ENCODE data around the gene LIPF. TPM values are rescaled to one million over a fixed set of nuclear protein-coding genes. Genes with fewer than 3 reads are reported as not detected.

Gene LIPF
- total and polyA plus RNA-seq, 2 of the 4 experiments (the other 2 are of a cell fraction): not detected

DNA sequence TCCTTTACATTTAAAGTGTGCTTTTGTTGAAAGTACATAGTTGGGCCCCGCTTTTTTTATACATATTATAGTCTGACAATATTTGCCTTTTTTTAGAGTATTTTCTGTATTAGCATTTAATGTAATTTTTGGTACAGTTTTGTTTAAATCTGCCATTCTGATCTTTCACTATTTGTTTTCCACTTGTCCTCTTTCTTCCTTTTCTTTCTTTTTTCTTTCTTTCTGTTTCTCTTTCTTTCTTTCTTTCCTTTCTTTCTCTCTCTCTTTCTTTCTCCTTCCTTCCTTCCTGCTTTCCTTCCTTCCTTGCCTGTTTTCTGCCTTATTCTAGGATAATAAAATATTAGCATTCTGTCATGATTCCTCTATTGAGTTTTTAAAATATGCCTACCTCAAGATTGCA lies 51.3 kb downstream of the LIPF start:
- Histone ChIP-seq H4K8ac (ENCODE audit: low read depth in 2 of 2, low read length in 2 of 2) (no peak overlapping the region), H3K4ac (ENCODE audit: low read depth, low read length) (no peak overlapping the region), H3K79me1 (ENCODE audit: low read depth in 1 of 2, low read length in 2 of 2) (no peaks in the 10 kb centered on the region), H2BK5ac (ENCODE audit: low read depth, low read length, poor library complexity, severe bottlenecking) (no peak overlapping the region), H3K36me3 (ENCODE audit: control insufficient read depth, insufficient read depth, low read length) (no peaks in the 10 kb centered on the region), H3K4me3 (ENCODE audit: insufficient read depth, low read depth, low read length) (no peak overlapping the region), H3K23ac (ENCODE audit: low read depth, low read length) (no peak overlapping the region), H3K9me3 (ENCODE audit: control insufficient read depth, insufficient read depth, low read length) (no peaks in the 10 kb centered on the region), H4K20me1 (ENCODE audit: insufficient read depth, low read length) (no peaks in the 10 kb centered on the region), H3K27me3 (ENCODE audit: control insufficient read depth, insufficient read depth, low read length) (peaks cover 11% of the 10 kb centered on the region), H3K9me1 (ENCODE audit: insufficient read depth, low read length) (no peaks in the 10 kb centered on the region), H4K5ac (ENCODE audit: low read depth, low read length) (no peak overlapping the region), H3K4me2 (ENCODE audit: low read depth, low read length) (no peak overlapping the region), H2BK15ac (ENCODE audit: low read depth, low read length) (no peak overlapping the region), H4K91ac (ENCODE audit: insufficient read depth, low read depth, low read length) (no peak overlapping the region), H3K14ac (replicated peaks; ENCODE audit: low read depth, low read length) (no peak overlapping the region), H3K9ac (ENCODE audit: low read depth, low read length) (no peak overlapping the region), H2AK9ac (replicated peaks; ENCODE audit: low read depth, low read length, poor library complexity) (no peak overlapping the region), H2AK5ac (ENCODE audit: low read depth, low read length) (no peak overlapping the region), H3K4me1 (ENCODE audit: control insufficient read depth, insufficient read depth, low read length) (no peaks in the 10 kb centered on the region), H3K27ac (ENCODE audit: insufficient read depth, low read length) (no peak overlapping the region), H2AFZ (replicated peaks; ENCODE audit: low read length, poor library complexity) (no peak overlapping the region), H2BK120ac (ENCODE audit: low read depth, low read length) (no peak overlapping the region), H3K18ac (ENCODE audit: low read depth, low read length) (no peak overlapping the region), H3K56ac (ENCODE audit: extremely low read depth, insufficient read depth, low read length) (no peak overlapping the region), H2BK20ac (ENCODE audit: low read depth, low read length) (no peak overlapping the region)
- DNase-seq (no peak), ATAC-seq (ENCODE audit: low read depth) (no peak)
- TF ChIP-seq MXI1 (IDR thresholded peaks at IDR 0.05; ENCODE audit: borderline replicate concordance, low read depth, low read length) (no peak), MAZ (IDR thresholded peaks at IDR 0.05; ENCODE audit: borderline replicate concordance, low read depth, low read length) (no peak), RAD21 (IDR thresholded peaks at IDR 0.05; ENCODE audit: low read length) (no peak), RCOR1 (IDR thresholded peaks at IDR 0.05; ENCODE audit: insufficient replicate concordance, low read length) (no peak), RFX5 (IDR thresholded peaks at IDR 0.05; ENCODE audit: low read depth, low read length) (no peak), FOS (IDR thresholded peaks at IDR 0.05; ENCODE audit: low read depth, low read length) (no peak), POLR2A (IDR thresholded peaks at IDR 0.05; ENCODE audit: low read depth, low read length) (no peak), BHLHE40 (IDR thresholded peaks at IDR 0.05; ENCODE audit: low read depth, low read length) (no peak), MAFK (IDR thresholded peaks at IDR 0.05; ENCODE audit: low read depth, low read length) (no peak), CEBPB (IDR thresholded peaks at IDR 0.05; ENCODE audit: low read depth, low read length) (no peak), CHD1 (IDR thresholded peaks at IDR 0.05; ENCODE audit: low read depth, low read length) (no peak), NFE2L2 (IDR thresholded peaks at IDR 0.05; ENCODE audit: low read depth, low read length) (no peak), SMC3 (IDR thresholded peaks at IDR 0.05; ENCODE audit: low read depth, low read length) (no peak)
- TF ChIP-seq, protein P1, sequence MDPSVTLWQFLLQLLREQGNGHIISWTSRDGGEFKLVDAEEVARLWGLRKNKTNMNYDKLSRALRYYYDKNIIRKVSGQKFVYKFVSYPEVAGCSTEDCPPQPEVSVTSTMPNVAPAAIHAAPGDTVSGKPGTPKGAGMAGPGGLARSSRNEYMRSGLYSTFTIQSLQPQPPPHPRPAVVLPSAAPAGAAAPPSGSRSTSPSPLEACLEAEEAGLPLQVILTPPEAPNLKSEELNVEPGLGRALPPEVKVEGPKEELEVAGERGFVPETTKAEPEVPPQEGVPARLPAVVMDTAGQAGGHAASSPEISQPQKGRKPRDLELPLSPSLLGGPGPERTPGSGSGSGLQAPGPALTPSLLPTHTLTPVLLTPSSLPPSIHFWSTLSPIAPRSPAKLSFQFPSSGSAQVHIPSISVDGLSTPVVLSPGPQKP (IDR thresholded peaks at IDR 0.05; ENCODE audit: borderline replicate concordance, low read depth, low read length): no peak
- TF ChIP-seq, protein P2, sequence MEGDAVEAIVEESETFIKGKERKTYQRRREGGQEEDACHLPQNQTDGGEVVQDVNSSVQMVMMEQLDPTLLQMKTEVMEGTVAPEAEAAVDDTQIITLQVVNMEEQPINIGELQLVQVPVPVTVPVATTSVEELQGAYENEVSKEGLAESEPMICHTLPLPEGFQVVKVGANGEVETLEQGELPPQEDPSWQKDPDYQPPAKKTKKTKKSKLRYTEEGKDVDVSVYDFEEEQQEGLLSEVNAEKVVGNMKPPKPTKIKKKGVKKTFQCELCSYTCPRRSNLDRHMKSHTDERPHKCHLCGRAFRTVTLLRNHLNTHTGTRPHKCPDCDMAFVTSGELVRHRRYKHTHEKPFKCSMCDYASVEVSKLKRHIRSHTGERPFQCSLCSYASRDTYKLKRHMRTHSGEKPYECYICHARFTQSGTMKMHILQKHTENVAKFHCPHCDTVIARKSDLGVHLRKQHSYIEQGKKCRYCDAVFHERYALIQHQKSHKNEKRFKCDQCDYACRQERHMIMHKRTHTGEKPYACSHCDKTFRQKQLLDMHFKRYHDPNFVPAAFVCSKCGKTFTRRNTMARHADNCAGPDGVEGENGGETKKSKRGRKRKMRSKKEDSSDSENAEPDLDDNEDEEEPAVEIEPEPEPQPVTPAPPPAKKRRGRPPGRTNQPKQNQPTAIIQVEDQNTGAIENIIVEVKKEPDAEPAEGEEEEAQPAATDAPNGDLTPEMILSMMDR (conservative IDR thresholded peaks at IDR 0.05; ENCODE audit: low read depth, low read length): no peak
- TF ChIP-seq, protein P3, sequence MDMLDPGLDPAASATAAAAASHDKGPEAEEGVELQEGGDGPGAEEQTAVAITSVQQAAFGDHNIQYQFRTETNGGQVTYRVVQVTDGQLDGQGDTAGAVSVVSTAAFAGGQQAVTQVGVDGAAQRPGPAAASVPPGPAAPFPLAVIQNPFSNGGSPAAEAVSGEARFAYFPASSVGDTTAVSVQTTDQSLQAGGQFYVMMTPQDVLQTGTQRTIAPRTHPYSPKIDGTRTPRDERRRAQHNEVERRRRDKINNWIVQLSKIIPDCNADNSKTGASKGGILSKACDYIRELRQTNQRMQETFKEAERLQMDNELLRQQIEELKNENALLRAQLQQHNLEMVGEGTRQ (IDR thresholded peaks at IDR 0.05; ENCODE audit: low read depth, low read length): no peak
- no TSS peak for BruUV-seq (replicated peaks)
- POLR2A ChIA-PET (ENCODE audit: unreplicated experiment): no interaction called here
- WGBS, 2 experiments (ENCODE audit: extremely low coverage in 2 of 2, insufficient read length in 1 of 2): no CpG with 5 or more reads among the region's 1 CpG
- CTCF ChIA-PET: interaction anchor here (0.8 kb wide), 1 partner anchor 133 kb away, joined by 3 read pairs; the partner anchor contains the start of gene RNLS
- intact Hi-C loops (cut with micrococcal nuclease): loop anchor here (5.0 to 10.0 kb wide), 2 partner anchors 42 to 121 kb away; no protein-coding TSS in a partner anchor
- dilution Hi-C loops (cut with HindIII; ENCODE audit: low sequenced_read_pairs, unreplicated experiment): no loop called here
- in situ Hi-C loops (cut with MboI; ENCODE audit: low sequenced_read_pairs): no loop called here
